ENCODE measurements around the gene CD300LF.

The CD300LF gene

GRCh38 chr17:74729866-74730265 lies 17.1 kb upstream of the CD300LF start:
- DNase-seq (no peak), ATAC-seq (no peak)

- DNase-seq (no peak), ATAC-seq (no peak)
Observed at GRCh38 chr17:74729368-74729767, 16.6 kb upstream of the CD300LF start.

- DNase-seq (no peak), ATAC-seq (no peak)
Observed at GRCh38 chr17:74728702-74729075, 16.0 kb upstream of the CD300LF start.

GRCh38 chr17:74728033-74728701 lies 15.4 kb upstream of the CD300LF start:
- ATAC-seq = no peak

GRCh38 chr17:74725111-74725510 lies 12.4 kb upstream of the CD300LF start:
- DNase-seq (no peak), ATAC-seq (no peak)

More at GRCh38 chr17:74728033-74728701, 15.4 kb upstream of the CD300LF start:
- no peak for DNase-seq

GRCh38 chr17:74723891-74724290 lies 11.2 kb upstream of the CD300LF start:
- ATAC-seq (no peak), DNase-seq (no peak)

GRCh38 chr17:74722782-74723181 lies 10.1 kb upstream of the CD300LF start:
- ATAC-seq = no peak
- DNase-seq = no peak

- DNase-seq (no peak), ATAC-seq (no peak)
Observed at GRCh38 chr17:74720506-74720905, 7.8 kb upstream of the CD300LF start.

GRCh38 chr17:74715144-74715543 lies 2.4 kb upstream of the CD300LF start:
- ATAC-seq (no peak), DNase-seq (no peak)

GRCh38 chr17:74713171-74713755 lies 540 bp upstream of the CD300LF start:
- no peak for DNase-seq
- no peak for ATAC-seq

GRCh38 chr17:74712301-74712700 lies 422 bp downstream of the CD300LF start:
- DNase-seq = no peak
- ATAC-seq = no peak

GRCh38 chr17:74711058-74711824 lies 1.5 kb downstream of the CD300LF start:
- ATAC-seq (no peak), DNase-seq (no peak)

- DNase-seq = no peak
- ATAC-seq = no peak
Observed at GRCh38 chr17:74704544-74704943, 8.2 kb downstream of the CD300LF start.

GRCh38 chr17:74703311-74703710 lies 9.4 kb downstream of the CD300LF start:
- ATAC-seq (no peak), DNase-seq (no peak)

- DNase-seq (no peak), ATAC-seq (no peak)
Observed at GRCh38 chr17:74702116-74702871, 10.4 kb downstream of the CD300LF start.

GRCh38 chr17:74699236-74699635 lies 13.5 kb downstream of the CD300LF start:
- DNase-seq (no peak), ATAC-seq (no peak)

- ATAC-seq (no peak), DNase-seq (no peak)
Observed at GRCh38 chr17:74698069-74698468, 14.7 kb downstream of the CD300LF start.

- ATAC-seq = no peak
Observed at GRCh38 chr17:74697515-74697914, 15.2 kb downstream of the CD300LF start.

GRCh38 chr17:74695629-74696028 lies 17.1 kb downstream of the CD300LF start:
- ATAC-seq (no peak), DNase-seq (no peak)

More at GRCh38 chr17:74697515-74697914, 15.2 kb downstream of the CD300LF start:
- no peak for DNase-seq

GRCh38 chr17:74694081-74694480 lies 18.6 kb downstream of the CD300LF start:
- no peak for DNase-seq
- no peak for ATAC-seq

- DNase-seq (no peak), ATAC-seq (no peak)
Observed at GRCh38 chr17:74691151-74691550, 21.6 kb downstream of the CD300LF start.

- no peak for ATAC-seq
- DNase-seq = no peak
Observed at GRCh38 chr17:74690409-74690825, 22.3 kb downstream of the CD300LF start.

- ATAC-seq = no peak
- no peak for DNase-seq
Observed at GRCh38 chr17:74687886-74688285, 24.8 kb downstream of the CD300LF start.
